CD14-positive monocyte (primary cell): ENCODE measurements around the gene ATP8A1. TPM values are rescaled to one million over a fixed set of nuclear protein-coding genes. Genes with fewer than 3 reads are reported as not detected.
"Not testable (repeated sequence)": the region's sequence is repeated elsewhere in the genome, so short reads cannot be mapped to it uniquely, and the experiment has no call there.

Experiments used
- DNase-seq, 3 donors: peaks; one replicate each; pipeline ENCODE4 v3.0.0-alpha.2; 2011 to 2022
- H2AFZ ChIP-seq: 2 replicates; pipeline ENCODE4 v1.6.0; 2012; ENCODE audit warnings: mild to moderate bottlenecking, low read depth, low read length, inconsistent platforms; ENCODE audit not compliant: insufficient read depth, poor library complexity, severe bottlenecking
- H3K27ac ChIP-seq, 2 donors: 1 replicate in 1 of 2; 2 replicates in 1 of 2; pipeline ENCODE4 v1.5.1; 2012 to 2013; ENCODE audit warnings: low read length in 2 of 2, control low read depth in 1 of 2, inconsistent platforms in 1 of 2, low read depth in 1 of 2, mild to moderate bottlenecking in 1 of 2
- H3K27me3 ChIP-seq, 2 donors: one replicate each; pipeline versions ENCODE4 v1.6.0 to v1.6.1; 2011 to 2013; ENCODE audit warnings: low read length in 2 of 2; ENCODE audit not compliant: control insufficient read depth in 2 of 2, insufficient read depth in 2 of 2
- H3K36me3 ChIP-seq, 2 donors: replicated peaks in 1 of 2; 1 replicate in 1 of 2; 2 replicates in 1 of 2; pipeline versions ENCODE4 v1.5.1 to v1.6.1; 2012 to 2013; ENCODE audit warnings: low read length in 2 of 2, control low read depth in 1 of 2, inconsistent platforms in 1 of 2, mild to moderate bottlenecking in 1 of 2; ENCODE audit not compliant: insufficient read depth in 2 of 2, control insufficient read depth in 1 of 2
- H3K4me1 ChIP-seq, 2 donors: 1 replicate in 1 of 2; 2 replicates in 1 of 2; pipeline versions ENCODE4 v1.5.1 to v1.6.1; 2012 to 2013; ENCODE audit warnings: low read length in 2 of 2, control low read depth in 1 of 2, inconsistent platforms in 1 of 2, mild to moderate bottlenecking in 1 of 2, moderate library complexity in 1 of 2; ENCODE audit not compliant: insufficient read depth in 2 of 2, control insufficient read depth in 1 of 2
- H3K4me2 ChIP-seq: replicated peaks from 2 replicates; pipeline ENCODE3; 2012; ENCODE audit warnings: low read length, moderate library complexity, mild to moderate bottlenecking; ENCODE audit not compliant: poor library complexity, severe bottlenecking; ENCODE audit errors: extremely low read depth
- H3K4me3 ChIP-seq, 3 experiments: fragments of 200-600 bp in 1 of 3; sonication (generic) in 1 of 3; replicated peaks in 1 of 3; 1 replicate in 2 of 3; 2 replicates in 1 of 3; pipeline ENCODE4 v1.5.1; 2011 to 2013; ENCODE audit warnings: low read length in 3 of 3, mild to moderate bottlenecking in 3 of 3, control low read depth in 2 of 3, low read depth in 2 of 3, inconsistent platforms in 1 of 3, moderate library complexity in 1 of 3
- H3K79me2 ChIP-seq: 2 replicates; pipeline ENCODE4 v1.6.0; 2012; ENCODE audit warnings: mild to moderate bottlenecking, control low read depth, inconsistent platforms, low read length, moderate library complexity; ENCODE audit not compliant: insufficient read depth
- H3K9ac ChIP-seq: 2 replicates; pipeline ENCODE4 v1.6.0; 2017; ENCODE audit warnings: low read length, mild to moderate bottlenecking; ENCODE audit not compliant: insufficient read depth, poor library complexity, severe bottlenecking
- H3K9me3 ChIP-seq, 2 donors: replicated peaks in 1 of 2; 1 replicate in 1 of 2; 2 replicates in 1 of 2; pipeline versions ENCODE4 v1.5.1 to v1.6.1; 2012 to 2013; ENCODE audit warnings: low read length in 2 of 2, control low read depth in 1 of 2; ENCODE audit not compliant: control insufficient read depth in 1 of 2, insufficient read depth in 1 of 2
- H4K20me1 ChIP-seq: 2 replicates; pipeline ENCODE4 v1.6.0; 2012; ENCODE audit warnings: mild to moderate bottlenecking, low read length, control low read depth, moderate library complexity; ENCODE audit not compliant: insufficient read depth
- H3K27ac Mint-ChIP-seq, 7 donors: one replicate each; pipeline ENCODE4 v1.8.0; 2020; ENCODE audit warnings: mild to moderate bottlenecking in 7 of 7, mixed read lengths in 7 of 7, moderate library complexity in 6 of 7, inconsistent platforms in 2 of 7
- H3K27me3 Mint-ChIP-seq, 3 donors: one replicate each; pipeline ENCODE4 v1.8.0; 2021 to 2022; ENCODE audit warnings: low read depth in 3 of 3, mild to moderate bottlenecking in 3 of 3, mixed read lengths in 3 of 3, moderate library complexity in 3 of 3, inconsistent platforms in 1 of 3
- H3K36me3 Mint-ChIP-seq, 2 donors: one replicate each; pipeline ENCODE4 v1.8.0; 2020; ENCODE audit warnings: mixed read lengths in 2 of 2, inconsistent platforms in 1 of 2, mild to moderate bottlenecking in 1 of 2
- H3K4me1 Mint-ChIP-seq: one replicate; pipeline ENCODE4 v1.8.0; 2020; ENCODE audit warnings: mild to moderate bottlenecking, mixed read lengths
- H3K4me3 Mint-ChIP-seq, 2 donors: one replicate each; pipeline ENCODE4 v1.8.0; 2020; ENCODE audit warnings: mild to moderate bottlenecking in 2 of 2, mixed read lengths in 2 of 2, moderate library complexity in 1 of 2
- H3K9me3 Mint-ChIP-seq, 7 donors: one replicate each; pipeline ENCODE4 v1.8.0; 2020 to 2022; ENCODE audit warnings: mixed read lengths in 7 of 7, mild to moderate bottlenecking in 6 of 7, moderate library complexity in 6 of 7, inconsistent platforms in 2 of 7
- CTCF ChIP-seq: fragments of 200-600 bp; IDR thresholded peaks from one replicate; pipeline ENCODE4 v1.8.0; 2022; ENCODE audit warnings: antibody characterized with exemption, mild to moderate bottlenecking
- WGBS: methylation state at CpG from one replicate; pipeline ENCODE4 v1.1.5; 2013; ENCODE audit warnings: missing lambda C conversion rate; ENCODE audit not compliant: insufficient coverage; 5-methylcytosine and 5-hydroxymethylcytosine counted together
- intact Hi-C, 2 donors: fragments of 100-400 bp; cut with micrococcal nuclease; formaldehyde crosslinking; loops; one replicate each; pipeline versions ENCODE4 v1.15.0 to v1.15.1; 2023
- polyA plus RNA-seq, 3 donors: library from polyadenylated mRNA; depleted of rRNA in 1 of 3; unstranded in 2 of 3; stranded (reverse) in 1 of 3; fragments of 300-500 nt in 2 of 3; fragments of >200 nt in 1 of 3; fragmentation: Illumina TruSeq in 2 of 3; gene quantifications; 1 replicate in 2 of 3; 2 replicates in 1 of 3; pipeline ENCODE4 v1.2.3, GENCODE V29; 2012 to 2021

The ATP8A1 gene
- polyA plus RNA-seq, 3 donors = 2.2 to 10.8 (median 3.2) TPM

DNA sequence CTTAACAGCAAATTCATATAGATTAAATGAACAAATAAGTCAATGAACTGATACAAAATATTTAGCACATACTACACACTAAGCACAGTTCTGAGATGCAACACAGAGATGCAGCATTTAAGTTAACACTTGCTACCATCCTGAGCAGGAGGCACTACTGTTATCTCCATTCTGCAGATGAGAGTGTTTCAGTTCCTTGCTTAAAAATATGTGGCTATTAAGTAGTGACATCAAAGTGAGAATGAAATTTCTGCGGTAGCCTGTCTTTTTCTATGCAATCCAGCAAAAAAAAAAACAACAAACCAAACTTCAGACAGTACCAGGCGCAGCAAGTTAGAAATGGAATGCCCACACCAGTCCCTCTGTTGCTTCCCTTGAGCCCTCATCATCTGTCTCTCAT is 168.8 kb downstream of the ATP8A1 start:
- no peak overlapping the region for H3K4me2 ChIP-seq
- no peaks in the 10 kb centered on the region for H3K27me3 ChIP-seq
- H4K20me1 ChIP-seq = no peaks in the 10 kb centered on the region
- no peaks in the 10 kb centered on the region for H3K9me3 ChIP-seq
- no peak overlapping the region for H3K4me3 ChIP-seq
- no peak for TF ChIP-seq CTCF
- Mint-ChIP-seq H3K9me3 (no peaks in the 10 kb centered on the region), H3K4me1 (no peaks in the 10 kb centered on the region), H3K27me3 (no peaks in the 10 kb centered on the region), H3K27ac (no peak overlapping the region), H3K36me3 (peaks cover 0 to 1% of the 10 kb centered on the region in 2 donors), H3K4me3 (no peak overlapping the region)
- no peak for DNase-seq
- no peaks in the 10 kb centered on the region for H3K36me3 ChIP-seq
- intact Hi-C loops = no loop called here
- no peak overlapping the region for H3K27ac ChIP-seq
- no peaks in the 10 kb centered on the region for H3K79me2 ChIP-seq
- WGBS = 92% methylated on average over 1 of the region's 2 CpGs
- H3K9ac ChIP-seq = no peak overlapping the region
- no peak overlapping the region for H2AFZ ChIP-seq
- H3K4me1 ChIP-seq = no peaks in the 10 kb centered on the region

GRCh38 chr4:42487230-42487629 is 169.7 kb downstream of the ATP8A1 start:
- no peak overlapping the region for H3K27ac ChIP-seq
- H2AFZ ChIP-seq = no peak overlapping the region
- DNase-seq = no peak
- H3K4me1 ChIP-seq = no peaks in the 10 kb centered on the region
- H3K27me3 ChIP-seq = no peaks in the 10 kb centered on the region
- no peak for TF ChIP-seq CTCF
- H3K4me3 ChIP-seq = no peak overlapping the region
- Mint-ChIP-seq H3K27me3 (no peaks in the 10 kb centered on the region), H3K4me1 (no peaks in the 10 kb centered on the region), H3K4me3 (no peak overlapping the region), H3K36me3 (no peaks in the 10 kb centered on the region), H3K27ac (no peak overlapping the region), H3K9me3 (no peaks in the 10 kb centered on the region)
- intact Hi-C loops = no loop called here
- no peaks in the 10 kb centered on the region for H3K79me2 ChIP-seq
- no peak overlapping the region for H3K9ac ChIP-seq
- H3K4me2 ChIP-seq = no peak overlapping the region
- WGBS = no CpG with 5 or more reads among the region's 1 CpG
- H3K36me3 ChIP-seq = no peaks in the 10 kb centered on the region
- no peaks in the 10 kb centered on the region for H4K20me1 ChIP-seq
- H3K9me3 ChIP-seq = no peaks in the 10 kb centered on the region

- H3K79me2 ChIP-seq, H3K4me1 Mint-ChIP-seq, H4K20me1 ChIP-seq, H3K27me3 ChIP-seq, intact Hi-C loops, H3K4me3 ChIP-seq, H3K4me1 ChIP-seq, H3K27ac Mint-ChIP-seq, H3K36me3 ChIP-seq, H3K27me3 Mint-ChIP-seq, H3K4me2 ChIP-seq, H3K9me3 ChIP-seq, H3K4me3 Mint-ChIP-seq, DNase-seq, H3K27ac ChIP-seq, H3K36me3 Mint-ChIP-seq, H3K9ac ChIP-seq, H2AFZ ChIP-seq, H3K9me3 Mint-ChIP-seq: not testable (repeated sequence)
- WGBS = no CpG with 5 or more reads among the region's 6 CpGs
Measured at GRCh38 chr4:42486156-42486555, 170.7 kb downstream of the ATP8A1 start.
